Peyer's patch (tissue), 4 donors: Measurements from ENCODE around the gene WIZ. TPM values are rescaled to one million over a fixed set of nuclear protein-coding genes. Genes with fewer than 3 reads are reported as not detected.
"Not testable (repeated sequence)": the region's sequence is repeated elsewhere in the genome, so short reads cannot be mapped to it uniquely, and the experiment has no call there.

Experiments
- DNase-seq, 3 donors: peaks; one replicate each; pipeline ENCODE4 v3.0.0-alpha.2; 2017 to 2019
- H3K27ac ChIP-seq, 4 donors: fragments of 200-600 bp; sonication (generic); one replicate each; pipeline ENCODE4 v1.5.1; 2016 to 2019
- H3K27me3 ChIP-seq, 2 donors: fragments of 200-600 bp; sonication (generic); one replicate each; pipeline ENCODE4 v1.5.1; 2019
- H3K36me3 ChIP-seq, 3 donors: fragments of 200-600 bp; sonication (generic); one replicate each; pipeline ENCODE4 v1.5.1; 2016 to 2019
- H3K4me1 ChIP-seq, 4 donors: fragments of 200-600 bp; sonication (generic); one replicate each; pipeline ENCODE4 v1.5.1; 2016 to 2019
- H3K4me3 ChIP-seq, 4 donors: fragments of 200-600 bp; sonication (generic); 1 replicate in 3 of 4; 2 replicates in 1 of 4; pipeline ENCODE4 v1.5.1; 2016 to 2019; ENCODE audit warnings: mild to moderate bottlenecking in 1 of 4
- H3K9me3 ChIP-seq, 4 donors: fragments of 200-600 bp; sonication (generic); one replicate each; pipeline ENCODE4 v1.5.1; 2016 to 2019; ENCODE audit warnings: mild to moderate bottlenecking in 1 of 4
- POLR2A ChIP-seq, 2 donors: fragments of 450-650 bp; IDR thresholded peaks; one replicate each; pipeline ENCODE4 v1.5.1; 2017; ENCODE audit warnings: antibody characterized with exemption in 2 of 2, mild to moderate bottlenecking in 2 of 2, moderate library complexity in 2 of 2
- total RNA-seq, 4 donors: library from RNA; depleted of rRNA; stranded (reverse); fragments of >200 nt; gene quantifications; one replicate each; pipeline ENCODE4 v1.1.0, GENCODE V29; 2016
- TF ChIP-seq, protein P1 (sequence below), 6 experiments: fragments of 450-650 bp in 4 of 6; fragments of 200-600 bp in 2 of 6; sonication (generic) in 1 of 6; IDR thresholded peaks; one replicate each; pipeline ENCODE4 v1.5.1; 2017 to 2019; ENCODE audit warnings: antibody characterized with exemption in 6 of 6, mild to moderate bottlenecking in 3 of 6, moderate library complexity in 1 of 6

Gene WIZ
- total RNA-seq, 4 donors from 2014 or later = 25.4 to 45.2 (median 40.6) TPM

DNA sequence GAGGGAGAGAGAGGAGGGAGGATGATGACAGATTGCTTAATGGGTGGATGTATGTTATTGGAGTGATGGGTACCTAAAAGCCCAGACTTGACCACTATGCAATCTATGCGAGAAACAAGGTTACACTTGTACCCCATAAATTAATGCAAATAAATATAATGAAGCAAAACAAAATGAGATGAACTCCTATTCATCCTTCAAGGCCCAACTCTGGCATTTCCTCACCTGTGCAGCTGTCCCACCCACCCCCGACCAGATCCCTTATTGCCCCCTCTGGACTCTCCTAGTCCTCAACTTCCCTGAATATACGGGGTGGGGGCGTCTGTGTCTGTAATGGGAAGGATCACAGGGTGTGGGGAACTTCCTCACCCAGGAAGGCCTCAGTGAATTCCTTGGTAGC, 25.4 kb upstream of the WIZ start:
- no peak for DNase-seq
- H3K4me3 ChIP-seq = no peak overlapping the region
- no peaks in the 10 kb centered on the region for H3K9me3 ChIP-seq
- H3K27ac ChIP-seq = no peak overlapping the region
- no peaks in the 10 kb centered on the region for H3K36me3 ChIP-seq
- no peaks in the 10 kb centered on the region for H3K27me3 ChIP-seq
- TF ChIP-seq, protein P1, sequence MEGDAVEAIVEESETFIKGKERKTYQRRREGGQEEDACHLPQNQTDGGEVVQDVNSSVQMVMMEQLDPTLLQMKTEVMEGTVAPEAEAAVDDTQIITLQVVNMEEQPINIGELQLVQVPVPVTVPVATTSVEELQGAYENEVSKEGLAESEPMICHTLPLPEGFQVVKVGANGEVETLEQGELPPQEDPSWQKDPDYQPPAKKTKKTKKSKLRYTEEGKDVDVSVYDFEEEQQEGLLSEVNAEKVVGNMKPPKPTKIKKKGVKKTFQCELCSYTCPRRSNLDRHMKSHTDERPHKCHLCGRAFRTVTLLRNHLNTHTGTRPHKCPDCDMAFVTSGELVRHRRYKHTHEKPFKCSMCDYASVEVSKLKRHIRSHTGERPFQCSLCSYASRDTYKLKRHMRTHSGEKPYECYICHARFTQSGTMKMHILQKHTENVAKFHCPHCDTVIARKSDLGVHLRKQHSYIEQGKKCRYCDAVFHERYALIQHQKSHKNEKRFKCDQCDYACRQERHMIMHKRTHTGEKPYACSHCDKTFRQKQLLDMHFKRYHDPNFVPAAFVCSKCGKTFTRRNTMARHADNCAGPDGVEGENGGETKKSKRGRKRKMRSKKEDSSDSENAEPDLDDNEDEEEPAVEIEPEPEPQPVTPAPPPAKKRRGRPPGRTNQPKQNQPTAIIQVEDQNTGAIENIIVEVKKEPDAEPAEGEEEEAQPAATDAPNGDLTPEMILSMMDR (IDR thresholded peaks at IDR 0.05) = no peak
- no peaks in the 10 kb centered on the region for H3K4me1 ChIP-seq

DNA sequence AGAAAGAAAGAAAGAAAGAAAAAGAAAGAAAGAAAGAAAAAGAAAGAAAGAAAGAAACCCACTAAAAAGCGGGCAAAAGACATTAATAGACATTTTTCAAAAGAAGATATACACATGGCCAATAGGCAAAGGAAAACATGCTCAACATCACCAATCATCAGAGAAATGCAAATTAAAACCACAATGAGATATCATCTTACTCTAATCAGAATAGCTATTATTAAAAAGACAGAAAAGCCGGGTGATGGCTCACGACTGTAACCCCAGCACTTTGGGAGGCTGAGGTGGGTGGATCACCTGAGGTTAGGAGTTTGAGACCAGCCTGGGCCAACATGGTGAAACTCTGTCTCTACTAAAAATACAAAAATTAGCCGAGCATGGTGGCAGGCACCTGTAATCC, 24.1 kb upstream of the WIZ start:
- not testable (repeated sequence) for H3K4me1 ChIP-seq, H3K4me3 ChIP-seq

DNA sequence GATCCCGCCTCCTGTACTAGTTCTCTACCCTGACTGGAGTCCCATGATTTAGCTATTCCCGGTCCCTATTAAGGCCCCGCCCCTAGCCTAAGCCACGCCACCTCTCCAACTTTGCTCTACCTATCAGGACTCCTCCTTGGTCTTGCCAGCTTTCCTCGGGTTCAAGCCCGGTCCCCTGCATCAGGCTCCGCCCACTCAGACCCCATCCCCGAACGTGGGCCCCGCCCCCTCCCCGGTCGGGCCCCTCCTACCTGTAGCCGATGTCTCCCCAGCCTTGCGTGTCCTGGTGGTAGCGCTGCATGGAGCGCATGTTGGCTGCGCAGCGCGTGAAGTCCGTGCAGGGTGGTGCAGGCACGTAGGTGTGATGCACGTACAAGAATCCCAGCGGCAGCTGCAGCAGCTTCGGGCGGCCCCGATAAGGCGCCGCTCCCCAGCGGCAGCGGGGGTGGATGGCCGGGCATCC, 21.9 kb upstream of the WIZ start:
- no peaks in the 10 kb centered on the region for H3K9me3 ChIP-seq
- no peak for DNase-seq
- H3K36me3 ChIP-seq = no peaks in the 10 kb centered on the region
- no peak overlapping the region for H3K4me3 ChIP-seq
- no peak for TF ChIP-seq POLR2A (IDR thresholded peaks at IDR 0.05)
- TF ChIP-seq, protein P1 (IDR thresholded peaks at IDR 0.05) = no peak
- H3K27ac ChIP-seq = no peak overlapping the region
- peaks cover 0 to 6% (median 5%) of the 10 kb centered on the region in 4 donors for H3K4me1 ChIP-seq
- H3K27me3 ChIP-seq = peaks cover 0 to 6% of the 10 kb centered on the region in 2 donors

More for the DNA sequence above, 24.1 kb upstream of the WIZ start:
- not testable (repeated sequence) for H3K9me3 ChIP-seq, DNase-seq, H3K27ac ChIP-seq, H3K27me3 ChIP-seq, H3K36me3 ChIP-seq

DNA sequence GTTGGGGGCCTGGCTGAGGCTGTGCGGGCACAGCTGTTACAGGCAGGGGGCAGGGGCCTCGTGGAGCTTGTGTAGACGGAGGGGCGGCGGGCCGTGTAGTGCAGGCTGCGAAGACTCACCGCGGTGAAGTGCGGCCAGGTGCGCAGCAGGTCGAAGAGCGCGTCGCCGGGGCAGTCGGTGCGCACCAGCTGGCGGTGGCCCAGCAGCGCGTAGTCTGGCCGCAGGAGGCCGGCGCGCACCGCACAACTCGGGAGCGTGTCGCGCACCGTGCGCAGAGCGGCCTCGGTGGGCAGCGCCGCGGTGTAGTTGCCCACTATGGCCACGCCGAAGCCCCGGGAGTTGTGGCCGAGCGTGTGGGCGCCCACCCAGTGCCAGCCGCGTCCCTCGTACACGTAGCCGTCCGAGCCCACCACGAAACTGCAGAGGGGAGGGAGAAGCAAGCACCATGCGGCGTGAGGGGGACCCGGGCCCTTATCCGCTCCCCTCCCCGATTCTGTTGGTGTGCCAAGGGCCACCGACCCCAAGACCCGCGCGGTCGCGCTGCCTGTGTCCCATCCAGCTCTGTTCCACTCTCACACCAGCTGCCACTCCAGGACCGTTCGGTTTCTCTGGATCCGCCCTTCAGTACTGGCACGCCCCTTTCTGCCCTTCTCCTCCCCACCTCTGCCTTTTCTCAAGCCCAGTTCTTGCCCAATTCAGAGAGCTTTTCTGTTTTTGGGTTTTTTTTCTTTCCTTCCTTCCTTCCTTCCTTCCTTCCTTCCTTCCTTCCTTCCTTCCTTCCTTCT, 19.9 kb upstream of the WIZ start:
- Histone ChIP-seq H3K4me1 (peaks cover 0 to 11% (median 6%) of the 10 kb centered on the region in 4 donors), H3K27me3 (peaks cover 0 to 6% of the 10 kb centered on the region in 2 donors), H3K4me3 (peak overlapping the region; percentile 25 to 51 (median 45)), H3K27ac (peak overlapping the region in 1 of 4 donors; percentile 38), H3K9me3 (no peaks in the 10 kb centered on the region), H3K36me3 (no peaks in the 10 kb centered on the region)
- TF ChIP-seq, protein P1 (IDR thresholded peaks at IDR 0.05) = no peak
- DNase-seq = no peak

DNA sequence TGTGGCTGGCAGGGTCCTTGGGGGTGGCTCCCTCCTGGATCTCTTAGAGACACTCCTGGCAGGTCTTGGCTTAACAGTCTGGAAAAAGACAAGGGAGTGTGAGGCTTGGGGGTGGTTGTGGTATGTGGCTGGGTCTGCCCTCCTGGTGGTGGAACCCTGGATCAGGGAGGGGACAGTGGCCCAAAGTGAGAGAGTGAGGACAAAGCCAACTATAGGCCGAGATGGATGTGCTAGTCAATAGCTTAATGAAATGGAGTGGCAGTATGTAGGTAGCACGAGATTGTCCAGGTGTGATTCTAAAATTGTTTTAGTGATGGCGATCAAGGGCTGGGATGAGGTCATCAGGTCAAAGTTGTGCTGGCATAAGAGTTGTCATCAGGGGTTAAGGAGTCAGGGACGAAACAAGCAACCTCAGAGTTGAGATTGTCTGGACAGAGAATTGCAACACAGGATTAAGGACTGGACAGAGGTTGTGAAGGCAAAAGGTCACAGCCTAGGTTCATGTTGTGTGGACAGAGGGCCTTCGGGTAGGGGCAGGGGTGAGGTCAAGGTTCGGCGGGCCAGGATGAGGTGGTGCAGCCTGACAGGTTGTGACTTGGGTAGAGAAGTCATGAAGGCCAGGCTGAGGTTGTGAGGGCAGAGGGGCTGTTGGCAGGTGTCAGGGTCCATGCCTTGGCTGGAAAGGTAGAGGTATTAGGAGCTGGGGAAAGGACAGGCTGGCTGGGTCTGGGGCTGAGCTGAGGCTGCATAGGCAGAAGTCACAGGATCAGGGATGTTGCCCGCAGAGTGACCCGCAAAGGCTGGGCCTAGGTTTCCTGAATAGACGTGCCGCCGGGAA, 19.1 kb upstream of the WIZ start:
- Histone ChIP-seq H3K36me3 (no peaks in the 10 kb centered on the region), H3K4me3 (peak overlapping the region in 2 of 4 donors; percentile 25 to 49), H3K27me3 (peaks cover 0 to 6% of the 10 kb centered on the region in 2 donors)

More for the DNA sequence above, 19.1 kb upstream of the WIZ start:
- Histone ChIP-seq H3K4me1 (peaks cover 0 to 11% (median 6%) of the 10 kb centered on the region in 4 donors), H3K9me3 (no peaks in the 10 kb centered on the region), H3K27ac (peak overlapping the region in 1 of 4 donors; percentile 38)
- DNase-seq = no peak
- no peak for TF ChIP-seq POLR2A (IDR thresholded peaks at IDR 0.05)
- TF ChIP-seq, protein P1 (IDR thresholded peaks at IDR 0.05) = no peak
